ENCODE results near the gene ABCD1. TPM values are rescaled to one million over a fixed set of nuclear protein-coding genes. Genes with fewer than 3 reads are reported as not detected.

ABCD1 gene
- total RNA-seq, 1 experiment from 2014 or later: 42.9 TPM

- no peak for DNase-seq (ENCODE audit: low read depth)
Measured at GRCh38 chrX:153791104-153791852, 66.6 kb downstream of the ABCD1 start.

GRCh38 chrX:153792368-153792767 is 67.7 kb downstream of the ABCD1 start:
- DNase-seq (ENCODE audit: low read depth): no peak

- peak; percentile 36 for DNase-seq (ENCODE audit: low read depth)
Measured at GRCh38 chrX:153793291-153793690, 68.6 kb downstream of the ABCD1 start.

Other genes starting within 250 kb of the ABCD1 start
- 53.3 TPM in 2 replicates for gene BGN, start 229.9 kb upstream of the ABCD1 start, total RNA-seq (2014; rRNA removed; shearing (Covaris generic))
- not detected in 2 replicates for gene ATP2B3, start 207.2 kb upstream of the ABCD1 start, total RNA-seq (2014; rRNA removed; shearing (Covaris generic))
- 45.8 and 52.7 TPM in 2 replicates for gene CCNQ, start 125.7 kb upstream of the ABCD1 start, total RNA-seq (2014; rRNA removed; shearing (Covaris generic))
- gene DUSP9, start 77.7 kb upstream of the ABCD1 start, total RNA-seq (2014; rRNA removed; shearing (Covaris generic)): 0.27 and 1.1 TPM in 2 replicates
- gene PNCK, start 51.0 kb upstream of the ABCD1 start, total RNA-seq (2014; rRNA removed; shearing (Covaris generic)): not detected in 2 replicates
- gene SLC6A8, start 36.9 kb upstream of the ABCD1 start, total RNA-seq (2014; rRNA removed; shearing (Covaris generic)): 13.6 and 24.5 TPM in 2 replicates
- 384 and 401 TPM in 2 replicates for gene BCAP31, start 469 bp upstream of the ABCD1 start, total RNA-seq (2014; rRNA removed; shearing (Covaris generic))
- 1.2 and 2.2 TPM in 2 replicates for gene PLXNB3, start 39.4 kb downstream of the ABCD1 start, total RNA-seq (2014; rRNA removed; shearing (Covaris generic))
- 0.20 TPM in 1 of 2 replicates, not detected in the other for gene SRPK3, start 56.2 kb downstream of the ABCD1 start, total RNA-seq (2014; rRNA removed; shearing (Covaris generic))
- 131 and 165 TPM in 2 replicates for gene IDH3G, start 69.5 kb downstream of the ABCD1 start, total RNA-seq (2014; rRNA removed; shearing (Covaris generic))
- 455 and 477 TPM in 2 replicates for gene SSR4, start 69.8 kb downstream of the ABCD1 start, total RNA-seq (2014; rRNA removed; shearing (Covaris generic))
- gene PDZD4, start 105.7 kb downstream of the ABCD1 start, total RNA-seq (2014; rRNA removed; shearing (Covaris generic)): 1.9 and 2.7 TPM in 2 replicates
- gene L1CAM, start 161.3 kb downstream of the ABCD1 start, total RNA-seq (2014; rRNA removed; shearing (Covaris generic)): 186 and 313 TPM in 2 replicates
- gene AVPR2, start 179.8 kb downstream of the ABCD1 start, total RNA-seq (2014; rRNA removed; shearing (Covaris generic)): 1.9 and 2.7 TPM in 2 replicates
- gene ARHGAP4, start 201.4 kb downstream of the ABCD1 start, total RNA-seq (2014; rRNA removed; shearing (Covaris generic)): 3.1 and 6.1 TPM in 2 replicates
- 285 and 384 TPM in 2 replicates for gene NAA10, start 210.2 kb downstream of the ABCD1 start, total RNA-seq (2014; rRNA removed; shearing (Covaris generic))
- not detected in 2 replicates for gene RENBP, start 219.8 kb downstream of the ABCD1 start, total RNA-seq (2014; rRNA removed; shearing (Covaris generic))
- gene HCFC1, start 247.0 kb downstream of the ABCD1 start, total RNA-seq (2014; rRNA removed; shearing (Covaris generic)): 33.9 and 72.3 TPM in 2 replicates
- 8.1 and 10.3 TPM in 2 replicates for gene TMEM187, start 247.9 kb downstream of the ABCD1 start, total RNA-seq (2014; rRNA removed; shearing (Covaris generic))

All from M059J (cell line).